ENCODE data around the gene ADAMTSL3.

DNA sequence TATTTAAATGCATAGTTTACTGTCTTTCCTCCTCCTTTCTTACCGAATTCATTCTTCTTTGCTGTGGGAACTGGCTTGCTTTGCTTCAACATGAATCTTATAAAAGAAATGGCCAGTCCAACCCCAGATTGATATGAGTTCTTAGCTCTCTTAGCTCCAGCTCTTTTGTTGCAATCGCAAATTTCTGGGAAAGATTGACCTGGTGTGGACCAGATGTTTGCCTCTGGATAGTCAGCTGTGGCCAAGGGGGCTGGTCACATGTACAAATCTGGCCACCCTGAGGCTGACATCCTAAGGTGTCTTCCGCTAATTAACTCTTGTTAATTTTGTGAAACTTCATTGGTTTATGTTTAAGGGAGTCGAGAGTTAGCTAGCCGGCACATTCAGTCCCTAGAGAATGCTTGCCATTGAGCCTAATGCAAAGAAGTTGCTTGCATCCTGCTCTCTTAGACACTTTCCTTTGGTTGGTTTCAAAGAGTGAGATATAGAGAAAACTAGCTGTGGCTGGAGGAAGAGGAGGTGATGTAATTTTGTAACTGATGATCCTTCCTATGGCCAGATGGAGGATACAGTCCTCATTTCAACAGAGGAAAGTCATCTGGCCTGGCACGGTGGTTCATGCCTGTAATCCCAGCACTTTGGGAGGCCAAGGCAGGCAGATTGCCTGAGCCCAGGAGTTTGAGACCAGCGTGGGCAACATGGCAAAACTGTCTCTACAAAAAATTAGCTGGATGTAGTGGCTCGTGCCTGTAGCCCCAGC, 162.4 kb downstream of the ADAMTSL3 start:
- TF ChIP-seq, protein P1, sequence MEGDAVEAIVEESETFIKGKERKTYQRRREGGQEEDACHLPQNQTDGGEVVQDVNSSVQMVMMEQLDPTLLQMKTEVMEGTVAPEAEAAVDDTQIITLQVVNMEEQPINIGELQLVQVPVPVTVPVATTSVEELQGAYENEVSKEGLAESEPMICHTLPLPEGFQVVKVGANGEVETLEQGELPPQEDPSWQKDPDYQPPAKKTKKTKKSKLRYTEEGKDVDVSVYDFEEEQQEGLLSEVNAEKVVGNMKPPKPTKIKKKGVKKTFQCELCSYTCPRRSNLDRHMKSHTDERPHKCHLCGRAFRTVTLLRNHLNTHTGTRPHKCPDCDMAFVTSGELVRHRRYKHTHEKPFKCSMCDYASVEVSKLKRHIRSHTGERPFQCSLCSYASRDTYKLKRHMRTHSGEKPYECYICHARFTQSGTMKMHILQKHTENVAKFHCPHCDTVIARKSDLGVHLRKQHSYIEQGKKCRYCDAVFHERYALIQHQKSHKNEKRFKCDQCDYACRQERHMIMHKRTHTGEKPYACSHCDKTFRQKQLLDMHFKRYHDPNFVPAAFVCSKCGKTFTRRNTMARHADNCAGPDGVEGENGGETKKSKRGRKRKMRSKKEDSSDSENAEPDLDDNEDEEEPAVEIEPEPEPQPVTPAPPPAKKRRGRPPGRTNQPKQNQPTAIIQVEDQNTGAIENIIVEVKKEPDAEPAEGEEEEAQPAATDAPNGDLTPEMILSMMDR (IDR thresholded peaks at IDR 0.05), result no peak
- TF ChIP-seq POLR2A (IDR thresholded peaks at IDR 0.05), result no peak

Data from heart left ventricle (tissue), 13 donors.